Stimulated activated CD4-positive, alpha-beta T cell treated with anti-CD3 and anti-CD28 coated beads, Interleukin-15, amount 100 ng/mL, for 1 hour (primary cell): ENCODE data around the gene SIPA1L3.

ENCODE experiments used
- DNase-seq, 2 donors: peaks; one replicate each; pipeline ENCODE4 v3.0.0-alpha.2; 2020; ENCODE audit warnings: low read depth in 1 of 2, low spot score in 1 of 2

The SIPA1L3 gene

GRCh38 chr19:38252941-38253691 is 346.1 kb downstream of the SIPA1L3 start:
- no peak for DNase-seq

- no peak for DNase-seq
These were observed 346.8 kb downstream of the SIPA1L3 start for GRCh38 chr19:38253788-38254187.

- no peak for DNase-seq
These were observed 348.5 kb downstream of the SIPA1L3 start for GRCh38 chr19:38255383-38256014.
